GM23338 (cell line): Measurements from ENCODE around the gene CFAP57. TPM values are rescaled to one million over a fixed set of nuclear protein-coding genes. Genes with fewer than 3 reads are reported as not detected.

ENCODE experiments used
- ATAC-seq: fragments of 200-7000 bp; cut with Tn5 transposase; 3 replicates; pipeline ENCODE4 v1.9.1; 2020
- DNase-seq: peaks from one replicate; pipeline ENCODE4 v3.0.0-alpha.2; 2015; ENCODE audit warnings: low spot score
- H2AFZ ChIP-seq: fragments of 200-600 bp; sonication (generic); 2 replicates; pipeline ENCODE4 v1.8.0; 2016; ENCODE audit warnings: antibody characterized with exemption, mild to moderate bottlenecking, moderate library complexity
- H3F3A ChIP-seq: fragments of 200-600 bp; sonication (generic); replicated peaks from 2 replicates; pipeline ENCODE4 v1.8.0; 2017; ENCODE audit warnings: antibody characterized with exemption, mixed run types, low read depth
- H3K27ac ChIP-seq: fragments of 200-600 bp; sonication (generic); 2 replicates; pipeline ENCODE4 v1.6.1; 2016; ENCODE audit warnings: low read depth
- H3K27me3 ChIP-seq: fragments of 200-600 bp; sonication (generic); 2 replicates; pipeline ENCODE4 v1.8.0; 2016; ENCODE audit warnings: mild to moderate bottlenecking, mixed run types, moderate library complexity; ENCODE audit not compliant: insufficient read depth
- H3K36me3 ChIP-seq: fragments of 200-600 bp; sonication (generic); 2 replicates; pipeline ENCODE4 v1.8.0; 2016; ENCODE audit warnings: mild to moderate bottlenecking; ENCODE audit not compliant: insufficient read depth
- H3K4me1 ChIP-seq: fragments of 200-600 bp; sonication (generic); 2 replicates; pipeline ENCODE4 v1.8.0; 2016; ENCODE audit warnings: mild to moderate bottlenecking, moderate library complexity; ENCODE audit not compliant: insufficient read depth
- H3K4me2 ChIP-seq: fragments of 200-600 bp; sonication (generic); 2 replicates; pipeline ENCODE4 v1.7.1; 2017; ENCODE audit warnings: mixed run types
- H3K4me3 ChIP-seq: fragments of 200-600 bp; sonication (generic); 2 replicates; pipeline ENCODE4 v1.6.1; 2016; ENCODE audit warnings: mixed run types
- H3K79me2 ChIP-seq: fragments of 200-600 bp; sonication (generic); replicated peaks from 2 replicates; pipeline ENCODE4 v1.8.0; 2017; ENCODE audit warnings: mild to moderate bottlenecking; ENCODE audit not compliant: insufficient read depth
- H3K9me2 ChIP-seq: fragments of 200-600 bp; sonication (generic); 2 replicates; pipeline ENCODE4 v1.8.0; 2017; ENCODE audit not compliant: insufficient read depth
- H4K20me1 ChIP-seq: fragments of 200-600 bp; sonication (generic); replicated peaks from 2 replicates; pipeline ENCODE4 v1.8.0; 2017; ENCODE audit warnings: mild to moderate bottlenecking; ENCODE audit not compliant: insufficient read depth
- H3K27ac Mint-ChIP-seq: 2 replicates; pipeline ENCODE4 v1.8.0; 2020; ENCODE audit warnings: inconsistent platforms, mild to moderate bottlenecking, moderate library complexity, mixed read lengths
- H3K27me3 Mint-ChIP-seq: 3 replicates; pipeline ENCODE4 v1.8.0; 2022; ENCODE audit warnings: low read depth, mild to moderate bottlenecking, moderate library complexity, mixed read lengths, inconsistent platforms; ENCODE audit not compliant: insufficient read depth, poor library complexity
- H3K36me3 Mint-ChIP-seq: 3 replicates; pipeline ENCODE4 v1.8.0; 2021; ENCODE audit warnings: low read depth, mild to moderate bottlenecking, inconsistent platforms, moderate library complexity, mixed read lengths
- H3K4me1 Mint-ChIP-seq: 3 replicates; pipeline ENCODE4 v1.8.0; 2020; ENCODE audit warnings: mild to moderate bottlenecking, inconsistent platforms, mixed read lengths
- H3K4me3 Mint-ChIP-seq: 3 replicates; pipeline ENCODE4 v1.8.0; 2021; ENCODE audit warnings: moderate library complexity, mild to moderate bottlenecking, inconsistent platforms, mixed read lengths
- H3K9me3 Mint-ChIP-seq: 3 replicates; pipeline ENCODE4 v1.8.0; 2020; ENCODE audit warnings: moderate library complexity, mild to moderate bottlenecking, inconsistent platforms, mixed read lengths
- EZH2 ChIP-seq: fragments of 200-600 bp; sonication (generic); IDR thresholded peaks from one replicate; pipeline ENCODE4 v1.8.0; 2017; ENCODE audit warnings: antibody characterized with exemption, mild to moderate bottlenecking, low read depth; ENCODE audit not compliant: unreplicated experiment
- JUNB ChIP-seq: IDR thresholded peaks from one replicate; pipeline ENCODE4 v1.6.1; 2016; ENCODE audit warnings: antibody characterized with exemption; ENCODE audit not compliant: unreplicated experiment
- NANOG ChIP-seq: IDR thresholded peaks from 2 replicates; pipeline ENCODE4 v1.6.1; 2016; ENCODE audit warnings: antibody characterized with exemption, borderline replicate concordance
- POLR2AphosphoS5 ChIP-seq: IDR thresholded peaks from 2 replicates; pipeline ENCODE4 v1.6.1; 2016; ENCODE audit warnings: antibody characterized with exemption, low read depth
- STAT1 ChIP-seq: IDR thresholded peaks from one replicate; pipeline ENCODE4 v1.6.1; 2016; ENCODE audit warnings: antibody characterized with exemption; ENCODE audit not compliant: unreplicated experiment
- ZNF331 ChIP-seq: fragments of 250-450 bp; sonication (Bioruptor Pico); IDR thresholded peaks from 2 replicates; pipeline ENCODE4 v1.5.0; 2020; ENCODE audit warnings: low read depth, mild to moderate bottlenecking, moderate library complexity
- polyA plus RNA-seq: library from polyadenylated mRNA; unstranded; fragments of >200 nt; fragmentation: Nextera tagmentation; extraction: Ambion mirVana; gene quantifications from 2 replicates; pipeline ENCODE4 v1.2.1, GENCODE V29; 2016
- total RNA-seq: library from RNA; depleted of rRNA; stranded (reverse); fragments of >200 nt; shearing (Covaris generic); gene quantifications from 2 replicates; pipeline ENCODE4 v1.2.3, GENCODE V29; 2014
- TF ChIP-seq, protein P1 (sequence below), 2 experiments: fragments of 200-600 bp in 1 of 2; sonication (generic) in 1 of 2; conservative IDR thresholded peaks; 2 replicates each; pipeline versions ENCODE4 v1.5.1 to v1.6.1; 2016 to 2017; ENCODE audit warnings: antibody characterized with exemption in 2 of 2, low read depth in 2 of 2, mild to moderate bottlenecking in 2 of 2, moderate library complexity in 1 of 2
- TF ChIP-seq, protein P2 (sequence below): fragments of 250-450 bp; sonication (Bioruptor Pico); IDR thresholded peaks from 2 replicates; pipeline ENCODE4 v1.5.0; 2020; ENCODE audit warnings: mild to moderate bottlenecking, moderate library complexity

CFAP57 gene
- total and polyA plus RNA-seq, 2 experiments from 2014 or later: 0.37 to 0.38 TPM

DNA sequence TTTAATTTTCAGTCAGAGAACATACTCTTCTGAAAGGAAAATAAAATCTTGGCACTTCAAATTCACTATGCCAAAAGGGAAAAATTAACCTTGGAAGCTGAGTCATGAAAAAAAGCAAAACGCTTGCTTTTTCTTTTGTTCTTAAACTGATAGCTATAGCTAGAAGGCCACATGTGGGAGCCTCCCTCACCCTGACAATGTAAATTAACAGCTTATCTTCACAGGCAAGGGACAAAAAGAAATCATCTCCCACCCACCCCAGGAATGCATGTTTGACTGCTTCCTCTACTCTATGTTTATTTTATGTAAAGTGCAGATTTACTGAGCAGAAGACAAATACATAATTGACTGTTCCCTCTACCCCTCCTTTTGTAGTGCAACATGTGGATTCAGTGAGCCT is 38.1 kb upstream of the CFAP57 start:
- H3K4me3 ChIP-seq: no peak overlapping the region

More for the DNA sequence above, 38.1 kb upstream of the CFAP57 start:
- H4K20me1 ChIP-seq: no peaks in the 10 kb centered on the region
- H3K4me3 Mint-ChIP-seq: no peak overlapping the region
- H3K36me3 ChIP-seq: 0 out of 2 replicates have a peak, but pooled peaks cover 4% of the 10 kb centered on the region
- no peak overlapping the region for H3K27ac Mint-ChIP-seq
- H3K9me3 Mint-ChIP-seq: peaks cover 43% of the 10 kb centered on the region
- H3K4me2 ChIP-seq: no peak overlapping the region
- no peak overlapping the region for H2AFZ ChIP-seq
- ATAC-seq (no peak), DNase-seq (peak; percentile 44)
- H3K9me2 ChIP-seq: no peaks in the 10 kb centered on the region; the same call in 1 of the 2 replicates
- H3K27me3 Mint-ChIP-seq: peaks cover 2% of the 10 kb centered on the region
- no peaks in the 10 kb centered on the region for H3F3A ChIP-seq
- peaks cover 53% of the 10 kb centered on the region for H3K36me3 Mint-ChIP-seq
- peaks cover 7% of the 10 kb centered on the region; the same call in 1 of the 2 replicates for H3K79me2 ChIP-seq
- H3K27me3 ChIP-seq: no peaks in the 10 kb centered on the region
- no peaks in the 10 kb centered on the region for H3K4me1 Mint-ChIP-seq
- no peaks in the 10 kb centered on the region for H3K4me1 ChIP-seq
- H3K27ac ChIP-seq: no peak overlapping the region
- TF ChIP-seq JUNB: no peak
- TF ChIP-seq ZNF331: no peak
- no peak for TF ChIP-seq STAT1
- TF ChIP-seq POLR2AphosphoS5: no peak
- TF ChIP-seq EZH2: no peak
- TF ChIP-seq NANOG: no peak
- TF ChIP-seq, protein P1, sequence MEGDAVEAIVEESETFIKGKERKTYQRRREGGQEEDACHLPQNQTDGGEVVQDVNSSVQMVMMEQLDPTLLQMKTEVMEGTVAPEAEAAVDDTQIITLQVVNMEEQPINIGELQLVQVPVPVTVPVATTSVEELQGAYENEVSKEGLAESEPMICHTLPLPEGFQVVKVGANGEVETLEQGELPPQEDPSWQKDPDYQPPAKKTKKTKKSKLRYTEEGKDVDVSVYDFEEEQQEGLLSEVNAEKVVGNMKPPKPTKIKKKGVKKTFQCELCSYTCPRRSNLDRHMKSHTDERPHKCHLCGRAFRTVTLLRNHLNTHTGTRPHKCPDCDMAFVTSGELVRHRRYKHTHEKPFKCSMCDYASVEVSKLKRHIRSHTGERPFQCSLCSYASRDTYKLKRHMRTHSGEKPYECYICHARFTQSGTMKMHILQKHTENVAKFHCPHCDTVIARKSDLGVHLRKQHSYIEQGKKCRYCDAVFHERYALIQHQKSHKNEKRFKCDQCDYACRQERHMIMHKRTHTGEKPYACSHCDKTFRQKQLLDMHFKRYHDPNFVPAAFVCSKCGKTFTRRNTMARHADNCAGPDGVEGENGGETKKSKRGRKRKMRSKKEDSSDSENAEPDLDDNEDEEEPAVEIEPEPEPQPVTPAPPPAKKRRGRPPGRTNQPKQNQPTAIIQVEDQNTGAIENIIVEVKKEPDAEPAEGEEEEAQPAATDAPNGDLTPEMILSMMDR (conservative IDR thresholded peaks at IDR 0.05; ENCODE audit: low read depth in 2 of 2): no peak
- TF ChIP-seq, protein P2, sequence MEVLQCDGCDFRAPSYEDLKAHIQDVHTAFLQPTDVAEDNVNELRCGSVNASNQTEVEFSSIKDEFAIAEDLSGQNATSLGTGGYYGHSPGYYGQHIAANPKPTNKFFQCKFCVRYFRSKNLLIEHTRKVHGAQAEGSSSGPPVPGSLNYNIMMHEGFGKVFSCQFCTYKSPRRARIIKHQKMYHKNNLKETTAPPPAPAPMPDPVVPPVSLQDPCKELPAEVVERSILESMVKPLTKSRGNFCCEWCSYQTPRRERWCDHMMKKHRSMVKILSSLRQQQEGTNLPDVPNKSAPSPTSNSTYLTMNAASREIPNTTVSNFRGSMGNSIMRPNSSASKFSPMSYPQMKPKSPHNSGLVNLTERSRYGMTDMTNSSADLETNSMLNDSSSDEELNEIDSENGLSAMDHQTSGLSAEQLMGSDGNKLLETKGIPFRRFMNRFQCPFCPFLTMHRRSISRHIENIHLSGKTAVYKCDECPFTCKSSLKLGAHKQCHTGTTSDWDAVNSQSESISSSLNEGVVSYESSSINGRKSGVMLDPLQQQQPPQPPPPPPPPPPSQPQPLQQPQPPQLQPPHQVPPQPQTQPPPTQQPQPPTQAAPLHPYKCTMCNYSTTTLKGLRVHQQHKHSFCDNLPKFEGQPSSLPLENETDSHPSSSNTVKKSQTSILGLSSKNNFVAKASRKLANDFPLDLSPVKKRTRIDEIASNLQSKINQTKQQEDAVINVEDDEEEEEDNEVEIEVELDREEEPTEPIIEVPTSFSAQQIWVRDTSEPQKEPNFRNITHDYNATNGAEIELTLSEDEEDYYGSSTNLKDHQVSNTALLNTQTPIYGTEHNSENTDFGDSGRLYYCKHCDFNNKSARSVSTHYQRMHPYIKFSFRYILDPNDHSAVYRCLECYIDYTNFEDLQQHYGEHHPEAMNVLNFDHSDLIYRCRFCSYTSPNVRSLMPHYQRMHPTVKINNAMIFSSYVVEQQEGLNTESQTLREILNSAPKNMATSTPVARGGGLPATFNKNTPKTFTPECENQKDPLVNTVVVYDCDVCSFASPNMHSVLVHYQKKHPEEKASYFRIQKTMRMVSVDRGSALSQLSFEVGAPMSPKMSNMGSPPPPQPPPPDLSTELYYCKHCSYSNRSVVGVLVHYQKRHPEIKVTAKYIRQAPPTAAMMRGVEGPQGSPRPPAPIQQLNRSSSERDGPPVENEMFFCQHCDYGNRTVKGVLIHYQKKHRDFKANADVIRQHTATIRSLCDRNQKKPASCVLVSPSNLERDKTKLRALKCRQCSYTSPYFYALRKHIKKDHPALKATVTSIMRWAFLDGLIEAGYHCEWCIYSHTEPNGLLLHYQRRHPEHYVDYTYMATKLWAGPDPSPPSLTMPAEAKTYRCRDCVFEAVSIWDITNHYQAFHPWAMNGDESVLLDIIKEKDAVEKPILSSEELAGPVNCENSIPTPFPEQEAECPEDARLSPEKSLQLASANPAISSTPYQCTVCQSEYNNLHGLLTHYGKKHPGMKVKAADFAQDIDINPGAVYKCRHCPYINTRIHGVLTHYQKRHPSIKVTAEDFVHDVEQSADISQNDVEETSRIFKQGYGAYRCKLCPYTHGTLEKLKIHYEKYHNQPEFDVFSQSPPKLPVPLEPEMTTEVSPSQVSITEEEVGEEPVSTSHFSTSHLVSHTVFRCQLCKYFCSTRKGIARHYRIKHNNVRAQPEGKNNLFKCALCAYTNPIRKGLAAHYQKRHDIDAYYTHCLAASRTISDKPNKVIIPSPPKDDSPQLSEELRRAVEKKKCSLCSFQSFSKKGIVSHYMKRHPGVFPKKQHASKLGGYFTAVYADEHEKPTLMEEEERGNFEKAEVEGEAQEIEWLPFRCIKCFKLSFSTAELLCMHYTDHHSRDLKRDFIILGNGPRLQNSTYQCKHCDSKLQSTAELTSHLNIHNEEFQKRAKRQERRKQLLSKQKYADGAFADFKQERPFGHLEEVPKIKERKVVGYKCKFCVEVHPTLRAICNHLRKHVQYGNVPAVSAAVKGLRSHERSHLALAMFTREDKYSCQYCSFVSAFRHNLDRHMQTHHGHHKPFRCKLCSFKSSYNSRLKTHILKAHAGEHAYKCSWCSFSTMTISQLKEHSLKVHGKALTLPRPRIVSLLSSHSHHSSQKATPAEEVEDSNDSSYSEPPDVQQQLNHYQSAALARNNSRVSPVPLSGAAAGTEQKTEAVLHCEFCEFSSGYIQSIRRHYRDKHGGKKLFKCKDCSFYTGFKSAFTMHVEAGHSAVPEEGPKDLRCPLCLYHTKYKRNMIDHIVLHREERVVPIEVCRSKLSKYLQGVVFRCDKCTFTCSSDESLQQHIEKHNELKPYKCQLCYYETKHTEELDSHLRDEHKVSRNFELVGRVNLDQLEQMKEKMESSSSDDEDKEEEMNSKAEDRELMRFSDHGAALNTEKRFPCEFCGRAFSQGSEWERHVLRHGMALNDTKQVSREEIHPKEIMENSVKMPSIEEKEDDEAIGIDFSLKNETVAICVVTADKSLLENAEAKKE (CRISPR knock-in tag): no peak
